H1 (cell line): ENCODE measurements around the gene ZNF609. TPM values are rescaled to one million over a fixed set of nuclear protein-coding genes. Genes with fewer than 3 reads are reported as not detected.

ENCODE experiments used
- CTCF ChIA-PET: fragments of 300-600 bp; sonication (Branson Sonifier 250); formaldehyde crosslinking; loops from one replicate; lab custom pipeline; 2021; ENCODE audit not compliant: partially characterized antibody; lab: Charles Lee
- POLR2A ChIA-PET: fragments of 300-600 bp; sonication (Branson Sonifier 250); formaldehyde crosslinking; loops from one replicate; lab custom pipeline; 2021; ENCODE audit warnings: inconsistent platforms; ENCODE audit not compliant: partially characterized antibody; lab: Charles Lee
- DNase-seq, 2 experiments: peaks; one replicate each; pipeline versions ENCODE4 v3.0.0 to v3.0.0-alpha.2; 2010 to 2022; ENCODE audit warnings: low spot score in 2 of 2, low read depth in 1 of 2, mixed read lengths in 1 of 2
- FAIRE-seq: peaks from 2 replicates; lab custom pipeline; 2011; peaks lifted over from hg19 to GRCh38; lab: Jason Lieb, UNC
- H2AFZ ChIP-seq: 2 replicates; pipeline ENCODE4 v1.8.1; 2012; ENCODE audit warnings: low read length, inconsistent platforms
- H2AK5ac ChIP-seq: 2 replicates; pipeline ENCODE4 v1.6.1; 2013; ENCODE audit warnings: low read depth, low read length
- H2BK120ac ChIP-seq: replicated peaks from 2 replicates; pipeline ENCODE3; 2013; ENCODE audit warnings: low read depth, low read length, inconsistent platforms
- H2BK12ac ChIP-seq: 2 replicates; pipeline ENCODE4 v1.6.1; 2013; ENCODE audit warnings: low read depth, low read length
- H2BK15ac ChIP-seq: 2 replicates; pipeline ENCODE4 v1.6.1; 2013; ENCODE audit warnings: low read length
- H2BK20ac ChIP-seq: 2 replicates; pipeline ENCODE4 v1.6.1; 2013; ENCODE audit warnings: low read length
- H2BK5ac ChIP-seq: 2 replicates; pipeline ENCODE4 v1.6.1; 2013; ENCODE audit warnings: low read depth, low read length
- H3K14ac ChIP-seq: 2 replicates; pipeline ENCODE4 v1.6.1; 2013; ENCODE audit warnings: inconsistent platforms; ENCODE audit not compliant: insufficient read length
- H3K18ac ChIP-seq: 2 replicates; pipeline ENCODE4 v1.6.1; 2013; ENCODE audit warnings: low read length; ENCODE audit errors: extremely low read depth
- H3K23ac ChIP-seq: 2 replicates; pipeline ENCODE4 v1.6.1; 2013; ENCODE audit warnings: inconsistent platforms; ENCODE audit not compliant: insufficient read length
- H3K23me2 ChIP-seq: 2 replicates; pipeline ENCODE4 v1.6.1; 2013; ENCODE audit warnings: low read depth, low read length
- H3K27ac ChIP-seq: 2 replicates; pipeline ENCODE4 v1.6.1; 2011; ENCODE audit warnings: low read depth, low read length, inconsistent platforms
- H3K27me3 ChIP-seq, 4 experiments: replicated peaks in 1 of 4; 1 replicate in 1 of 4; 2 replicates in 3 of 4; pipeline versions ENCODE4 v1.6.1 to v1.8.1; 2011 to 2013; ENCODE audit warnings: low read length in 3 of 4, mild to moderate bottlenecking in 3 of 4, inconsistent platforms in 2 of 4, mixed read lengths in 2 of 4, moderate library complexity in 1 of 4; ENCODE audit not compliant: control insufficient read depth in 3 of 4, insufficient read depth in 3 of 4; ENCODE audit errors: extremely low read depth in 1 of 4
- H3K36me3 ChIP-seq, 4 experiments: 2 replicates each; pipeline versions ENCODE4 v1.6.1 to v1.8.1; 2011 to 2013; ENCODE audit warnings: mild to moderate bottlenecking in 4 of 4, low read length in 3 of 4, moderate library complexity in 2 of 4, control low read depth in 1 of 4, inconsistent platforms in 1 of 4; ENCODE audit not compliant: insufficient read depth in 4 of 4, control insufficient read depth in 2 of 4
- H3K4ac ChIP-seq: replicated peaks from 2 replicates; pipeline ENCODE3; 2013; ENCODE audit warnings: low read length, low read depth, mixed read lengths, inconsistent platforms; ENCODE audit not compliant: insufficient read length
- H3K4me1 ChIP-seq, 4 experiments: replicated peaks in 1 of 4; 1 replicate in 1 of 4; 2 replicates in 3 of 4; pipeline versions ENCODE4 v1.6.1 to v1.8.1; 2011 to 2013; ENCODE audit warnings: low read length in 3 of 4, inconsistent platforms in 2 of 4, mixed read lengths in 1 of 4; ENCODE audit not compliant: insufficient read depth in 4 of 4, control insufficient read depth in 3 of 4
- H3K4me2 ChIP-seq, 2 experiments: 2 replicates each; pipeline versions ENCODE4 v1.6.1 to v1.8.1; 2011 to 2013; ENCODE audit warnings: low read depth in 2 of 2, low read length in 2 of 2, control low read depth in 1 of 2, inconsistent platforms in 1 of 2, mild to moderate bottlenecking in 1 of 2; ENCODE audit not compliant: insufficient read depth in 1 of 2
- H3K4me3 ChIP-seq, 4 experiments: fragments of 200-600, 300-600 bp in 1 of 4; sonication (generic), shearing (Covaris generic), sonication (Bioruptor Twin) in 1 of 4; 2 replicates each; pipeline versions ENCODE4 v1.5.1 to v1.8.1; 2011 to 2016; ENCODE audit warnings: low read length in 4 of 4, low read depth in 3 of 4, control low read depth in 2 of 4, inconsistent platforms in 2 of 4, mild to moderate bottlenecking in 2 of 4, mixed read lengths in 1 of 4, moderate library complexity in 1 of 4; ENCODE audit not compliant: insufficient read depth in 2 of 4; ENCODE audit errors: extremely low read depth in 1 of 4
- H3K56ac ChIP-seq: replicated peaks from 2 replicates; pipeline ENCODE3; 2013; ENCODE audit warnings: low read depth, mild to moderate bottlenecking, mixed read lengths, low read length, inconsistent platforms; ENCODE audit not compliant: insufficient read length
- H3K79me1 ChIP-seq: 2 replicates; pipeline ENCODE4 v1.6.1; 2013; ENCODE audit warnings: low read depth, low read length, control low read depth
- H3K79me2 ChIP-seq, 2 experiments: 2 replicates each; pipeline versions ENCODE4 v1.6.1 to v1.8.1; 2012 to 2013; ENCODE audit warnings: low read length in 2 of 2, mild to moderate bottlenecking in 2 of 2, inconsistent platforms in 1 of 2; ENCODE audit not compliant: insufficient read depth in 2 of 2, control insufficient read depth in 1 of 2
- H3K9ac ChIP-seq, 4 experiments: replicated peaks in 1 of 4; 1 replicate in 1 of 4; 2 replicates in 3 of 4; pipeline versions ENCODE4 v1.6.1 to v1.8.1; 2011 to 2013; ENCODE audit warnings: low read depth in 3 of 4, low read length in 3 of 4, control low read depth in 2 of 4, mild to moderate bottlenecking in 2 of 4, moderate library complexity in 2 of 4, inconsistent platforms in 1 of 4; ENCODE audit errors: extremely low read depth in 1 of 4
- H3K9me3 ChIP-seq, 2 experiments: 2 replicates each; pipeline versions ENCODE4 v1.6.1 to v1.8.1; 2012 to 2013; ENCODE audit warnings: mild to moderate bottlenecking in 2 of 2, moderate library complexity in 2 of 2, control low read depth in 1 of 2, inconsistent platforms in 1 of 2, low read depth in 1 of 2, low read length in 1 of 2, mixed read lengths in 1 of 2; ENCODE audit not compliant: insufficient read depth in 2 of 2
- H4K20me1 ChIP-seq, 2 experiments: replicated peaks in 1 of 2; 2 replicates each; pipeline versions ENCODE3 to v1.8.1; 2011 to 2013; ENCODE audit warnings: inconsistent platforms in 2 of 2, low read length in 2 of 2, mild to moderate bottlenecking in 1 of 2; ENCODE audit not compliant: insufficient read depth in 2 of 2, control insufficient read depth in 1 of 2
- H4K5ac ChIP-seq: 2 replicates; pipeline ENCODE4 v1.6.1; 2013; ENCODE audit warnings: low read length, low read depth, mixed read lengths, inconsistent platforms; ENCODE audit not compliant: insufficient read length
- H4K8ac ChIP-seq: 2 replicates; pipeline ENCODE4 v1.8.0; 2013; ENCODE audit warnings: mild to moderate bottlenecking, moderate library complexity, low read length, inconsistent platforms; ENCODE audit not compliant: insufficient read depth; ENCODE audit errors: extremely low read depth
- H4K91ac ChIP-seq: replicated peaks from 2 replicates; pipeline ENCODE3; 2013; ENCODE audit warnings: low read length, mixed read lengths, inconsistent platforms; ENCODE audit not compliant: insufficient read length
- BCL11A ChIP-seq, 2 experiments: IDR thresholded peaks; one replicate each; pipeline ENCODE4 v1.6.1; 2011; ENCODE audit warnings: low read depth in 2 of 2, low read length in 2 of 2, mild to moderate bottlenecking in 2 of 2
- BRCA1 ChIP-seq: IDR thresholded peaks from 2 replicates; pipeline ENCODE4 v1.6.1; 2012; ENCODE audit warnings: low read depth, low read length, improper control_type of control experiment
- CTBP2 ChIP-seq: IDR thresholded peaks from 2 replicates; pipeline ENCODE4 v1.7.0; 2011; ENCODE audit warnings: borderline replicate concordance, mild to moderate bottlenecking, moderate library complexity, mixed read lengths, low read length; ENCODE audit not compliant: insufficient read depth, insufficient read length
- GABPA ChIP-seq: IDR thresholded peaks from 2 replicates; pipeline ENCODE4 v1.6.1; 2011; ENCODE audit warnings: mild to moderate bottlenecking, low read length, moderate library complexity, borderline replicate concordance; ENCODE audit not compliant: insufficient read depth
- RFX5 ChIP-seq: IDR thresholded peaks from 2 replicates; pipeline ENCODE4 v1.6.1; 2011; ENCODE audit warnings: low read depth, low read length, improper control_type of control experiment, borderline replicate concordance
- SUZ12 ChIP-seq: fragments of 200-600 bp; sonication (generic); IDR thresholded peaks from 2 replicates; pipeline ENCODE4 v1.6.1; 2012; ENCODE audit warnings: mild to moderate bottlenecking, inconsistent platforms, low read length, moderate library complexity, mixed read lengths
- WGBS, 2 experiments: shearing (Covaris generic) in 1 of 2; methylation state at CpG; one replicate each; pipeline versions ENCODE4 v1.1.6 to v1.1.7; 2013 to 2015; ENCODE audit warnings: low lambda C conversion rate in 2 of 2, mixed read lengths in 2 of 2, inconsistent platforms in 1 of 2, low coverage in 1 of 2, missing lambda C conversion rate in 1 of 2; ENCODE audit not compliant: insufficient replicate concordance in 2 of 2, insufficient coverage in 1 of 2, insufficient read length in 1 of 2; ENCODE audit errors: extremely low coverage in 1 of 2, missing lambda C conversion rate in 1 of 2; 5-methylcytosine and 5-hydroxymethylcytosine counted together
- polyA plus RNA-seq, 7 experiments: library from polyadenylated mRNA; depleted of rRNA in 3 of 7; stranded (reverse) in 5 of 7; unstranded in 2 of 7; fragments of >200 nt in 5 of 7; fragments of 200-250 nt in 2 of 7; gene quantifications; 1 replicate in 5 of 7; 2 replicates in 1 of 7; 4 replicates in 1 of 7; pipeline versions ENCODE4 v1.2.1 to v1.2.3, GENCODE V29; 2011 to 2013; ENCODE audit warnings: missing spikeins in 2 of 7, mixed read lengths in 2 of 7
- total RNA-seq: library from RNA; stranded (reverse); fragmentation: NEBNext Ultra II Directional; extraction: Animal tissue kit (Norgen Biotek cat#: 25700); gene quantifications from 2 replicates; pipeline ENCODE4 v1.2.1, GENCODE V29; 2021
- TF ChIP-seq, protein P1 (sequence below): IDR thresholded peaks from 2 replicates; pipeline ENCODE4 v1.6.1; 2012; ENCODE audit warnings: inconsistent platforms
- TF ChIP-seq, protein P2 (sequence below), 3 experiments: IDR thresholded peaks; 1 replicate in 2 of 3; 2 replicates in 1 of 3; pipeline versions ENCODE4 v1.5.1 to v1.6.1; 2011; ENCODE audit warnings: low read length in 3 of 3, mild to moderate bottlenecking in 3 of 3, inconsistent platforms in 2 of 3, low read depth in 1 of 3, moderate library complexity in 1 of 3; ENCODE audit not compliant: insufficient read depth in 1 of 3; ENCODE audit errors: control extremely low read depth in 1 of 3

ZNF609 gene
- total and polyA plus RNA-seq, 2 of the 8 experiments (the other 6 are each of a cell fraction or from before 2014, with no cell fraction given) = 15.5 to 47.8 TPM

DNA sequence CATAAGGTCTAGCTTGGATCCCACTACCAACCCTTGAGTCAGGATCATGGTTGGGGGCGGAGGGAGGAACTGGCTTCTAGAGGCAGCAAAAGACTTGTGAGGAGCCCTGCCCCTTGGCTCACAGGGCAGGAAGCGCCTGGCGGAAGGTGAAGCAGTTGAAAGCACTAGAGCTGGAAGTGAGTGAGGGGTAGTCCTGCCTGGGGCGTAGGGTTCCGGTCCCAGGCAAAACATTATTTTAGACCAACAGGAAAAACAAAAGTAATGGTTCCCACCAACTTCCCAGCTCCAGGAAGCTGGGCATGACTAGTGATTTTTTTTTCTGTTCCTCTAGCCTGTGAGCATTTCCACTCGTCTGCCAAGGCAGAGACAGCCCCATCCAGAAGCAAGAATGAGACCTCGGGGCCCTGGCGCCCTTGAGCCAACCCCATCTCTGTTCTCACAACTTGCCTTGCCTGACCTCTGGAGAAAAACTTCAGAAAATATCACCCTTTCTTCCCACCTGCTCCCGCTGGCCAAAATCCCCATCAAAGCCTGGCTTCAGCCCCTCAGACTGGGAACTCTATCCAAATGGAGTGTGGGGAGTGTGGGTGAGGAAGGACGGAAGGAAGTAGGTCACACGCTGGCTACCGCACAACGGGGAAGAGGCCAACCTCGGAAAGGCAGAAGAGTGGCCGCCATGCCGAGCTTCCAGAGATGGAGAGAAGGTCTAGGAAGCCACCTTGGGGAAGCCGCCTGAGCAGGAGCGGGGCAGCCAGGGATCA is 257.5 kb downstream of the ZNF609 start:
- Histone ChIP-seq H3K4me1 (no peaks in the 10 kb centered on the region), H2BK20ac (no peak overlapping the region), H3K18ac (no peak overlapping the region), H4K20me1 (peaks cover 0 to 10% of the 10 kb centered on the region in 2 experiments), H2BK15ac (no peak overlapping the region), H3K36me3 (peaks cover 11 to 49% (median 38%) of the 10 kb centered on the region in 4 experiments), H4K8ac (peak overlapping the region; percentile 28; the same call in 1 of the 2 replicates), H2AFZ (no peak overlapping the region), H2BK120ac (no peak overlapping the region), H2BK12ac (no peak overlapping the region), H3K23me2 (no peaks in the 10 kb centered on the region), H2AK5ac (no peak overlapping the region), H3K79me1 (no peaks in the 10 kb centered on the region; the same call in 1 of the 2 replicates), H3K9me3 (no peaks in the 10 kb centered on the region), H3K23ac (no peak overlapping the region), H3K4me2 (no peak overlapping the region), H3K56ac (no peak overlapping the region), H2BK5ac (no peak overlapping the region), H3K9ac (no peak overlapping the region), H3K79me2 (peaks cover 0 to 18% of the 10 kb centered on the region in 2 experiments; a peak in 2 of 4 replicates), H4K5ac (no peak overlapping the region), H3K27ac (no peak overlapping the region; the same call in 1 of the 2 replicates), H3K4me3 (no peak overlapping the region), H3K27me3 (no peaks in the 10 kb centered on the region), H4K91ac (no peak overlapping the region), H3K14ac (no peak overlapping the region), H3K4ac (no peak overlapping the region)
- FAIRE-seq (no peak), DNase-seq (no peak)
- POLR2A ChIA-PET = interaction anchor here (1.2 to 59.2 kb wide), 4 partner anchors 9 to 98 kb away, joined by 3 to 1192 read pairs (median 4); no protein-coding TSS in a partner anchor
- CTCF ChIA-PET = interaction anchor here (0.5 to 3.3 kb wide), 10 partner anchors 10 to 288 kb away, joined by 3 to 22 read pairs (median 4); no protein-coding TSS in a partner anchor
- WGBS, 2 experiments = 92% methylated on average over 18 of the region's 18 CpGs; no CpG with 5 or more reads in 1 of the 2 experiments
- TF ChIP-seq SUZ12 (no peak), CTBP2 (no peak), BRCA1 (no peak), RFX5 (no peak), GABPA (no peak), BCL11A (IDR thresholded peaks at IDR 0.05; ENCODE audit: low read depth in 2 of 2, low read length in 2 of 2) (no peak)
- TF ChIP-seq, protein P1, sequence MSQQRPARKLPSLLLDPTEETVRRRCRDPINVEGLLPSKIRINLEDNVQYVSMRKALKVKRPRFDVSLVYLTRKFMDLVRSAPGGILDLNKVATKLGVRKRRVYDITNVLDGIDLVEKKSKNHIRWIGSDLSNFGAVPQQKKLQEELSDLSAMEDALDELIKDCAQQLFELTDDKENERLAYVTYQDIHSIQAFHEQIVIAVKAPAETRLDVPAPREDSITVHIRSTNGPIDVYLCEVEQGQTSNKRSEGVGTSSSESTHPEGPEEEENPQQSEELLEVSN = no peak
- TF ChIP-seq, protein P2, sequence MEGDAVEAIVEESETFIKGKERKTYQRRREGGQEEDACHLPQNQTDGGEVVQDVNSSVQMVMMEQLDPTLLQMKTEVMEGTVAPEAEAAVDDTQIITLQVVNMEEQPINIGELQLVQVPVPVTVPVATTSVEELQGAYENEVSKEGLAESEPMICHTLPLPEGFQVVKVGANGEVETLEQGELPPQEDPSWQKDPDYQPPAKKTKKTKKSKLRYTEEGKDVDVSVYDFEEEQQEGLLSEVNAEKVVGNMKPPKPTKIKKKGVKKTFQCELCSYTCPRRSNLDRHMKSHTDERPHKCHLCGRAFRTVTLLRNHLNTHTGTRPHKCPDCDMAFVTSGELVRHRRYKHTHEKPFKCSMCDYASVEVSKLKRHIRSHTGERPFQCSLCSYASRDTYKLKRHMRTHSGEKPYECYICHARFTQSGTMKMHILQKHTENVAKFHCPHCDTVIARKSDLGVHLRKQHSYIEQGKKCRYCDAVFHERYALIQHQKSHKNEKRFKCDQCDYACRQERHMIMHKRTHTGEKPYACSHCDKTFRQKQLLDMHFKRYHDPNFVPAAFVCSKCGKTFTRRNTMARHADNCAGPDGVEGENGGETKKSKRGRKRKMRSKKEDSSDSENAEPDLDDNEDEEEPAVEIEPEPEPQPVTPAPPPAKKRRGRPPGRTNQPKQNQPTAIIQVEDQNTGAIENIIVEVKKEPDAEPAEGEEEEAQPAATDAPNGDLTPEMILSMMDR (IDR thresholded peaks at IDR 0.05; ENCODE audit: control extremely low read depth in 1 of 3, insufficient read depth in 1 of 3, low read depth in 1 of 3, low read length in 3 of 3) = no peak
